A549 (cell line): ENCODE measurements around the gene DOK6.

ENCODE experiments used
- CEBPB ChIP-seq, 2 experiments: fragments of >200 bp in 1 of 2; sonication (Bioruptor Twin) in 1 of 2; formaldehyde crosslinking in 1 of 2; IDR thresholded peaks; 2 replicates each; pipeline ENCODE4 v1.6.1; 2012 to 2016
- GATA3 ChIP-seq: IDR thresholded peaks from 2 replicates; pipeline ENCODE4 v1.6.1; 2012; ENCODE audit warnings: borderline replicate concordance
- HDAC2 ChIP-seq: fragments of 200-600 bp; sonication (generic); IDR thresholded peaks from 2 replicates; pipeline ENCODE4 v1.6.1; 2016
- POLR2A ChIP-seq: IDR thresholded peaks from 2 replicates; pipeline ENCODE4 v1.6.1; 2012; ENCODE audit warnings: mild to moderate bottlenecking, low read length
- RAD21 ChIP-seq, 2 experiments: fragments of >200 bp in 1 of 2; sonication (Bioruptor Twin) in 1 of 2; formaldehyde crosslinking in 1 of 2; IDR thresholded peaks in 1 of 2; conservative IDR thresholded peaks in 1 of 2; 2 replicates in 1 of 2; 3 replicates in 1 of 2; pipeline ENCODE4 v1.6.1; 2012 to 2018; ENCODE audit warnings: inconsistent platforms in 1 of 2
- REST ChIP-seq: fragments of 200-600 bp; sonication (generic); IDR thresholded peaks from 2 replicates; pipeline ENCODE4 v1.6.1; 2016; ENCODE audit warnings: antibody characterized with exemption, mild to moderate bottlenecking, moderate library complexity
- SREBF2 ChIP-seq: fragments of 450-650 bp; IDR thresholded peaks from 2 replicates; pipeline ENCODE4 v1.6.1; 2014; ENCODE audit warnings: mild to moderate bottlenecking, moderate library complexity
- TF ChIP-seq, protein P1 (sequence below): fragments of >200 bp; sonication (Bioruptor Twin); formaldehyde crosslinking; IDR thresholded peaks from 3 replicates; pipeline ENCODE4 v1.5.1; 2016
- TF ChIP-seq, protein P2 (sequence below): fragments of 150-350 bp; IDR thresholded peaks from 2 replicates; pipeline ENCODE4 v1.6.1; 2014; ENCODE audit warnings: low read depth, mild to moderate bottlenecking, low read length

DNA sequence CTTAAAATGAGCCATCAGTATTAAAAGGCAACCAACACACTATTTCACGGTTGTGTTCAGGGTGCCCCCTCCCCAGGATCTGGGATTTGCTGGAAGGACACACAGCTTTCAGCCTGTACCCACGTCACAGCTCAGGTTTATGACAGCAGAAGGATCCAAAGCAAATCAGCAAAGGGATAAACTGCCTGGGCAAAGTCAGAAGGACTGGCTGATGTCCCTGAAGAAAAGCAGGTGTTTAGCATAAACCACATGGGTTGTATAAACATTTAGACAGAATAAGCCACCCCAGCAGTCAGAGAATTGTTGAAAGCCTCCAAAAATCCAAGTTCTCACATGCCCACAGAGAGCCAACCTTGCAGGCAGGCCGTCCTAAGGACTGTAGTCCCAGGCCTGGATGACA, 483.1 kb downstream of the DOK6 start:
- TF ChIP-seq, protein P1, sequence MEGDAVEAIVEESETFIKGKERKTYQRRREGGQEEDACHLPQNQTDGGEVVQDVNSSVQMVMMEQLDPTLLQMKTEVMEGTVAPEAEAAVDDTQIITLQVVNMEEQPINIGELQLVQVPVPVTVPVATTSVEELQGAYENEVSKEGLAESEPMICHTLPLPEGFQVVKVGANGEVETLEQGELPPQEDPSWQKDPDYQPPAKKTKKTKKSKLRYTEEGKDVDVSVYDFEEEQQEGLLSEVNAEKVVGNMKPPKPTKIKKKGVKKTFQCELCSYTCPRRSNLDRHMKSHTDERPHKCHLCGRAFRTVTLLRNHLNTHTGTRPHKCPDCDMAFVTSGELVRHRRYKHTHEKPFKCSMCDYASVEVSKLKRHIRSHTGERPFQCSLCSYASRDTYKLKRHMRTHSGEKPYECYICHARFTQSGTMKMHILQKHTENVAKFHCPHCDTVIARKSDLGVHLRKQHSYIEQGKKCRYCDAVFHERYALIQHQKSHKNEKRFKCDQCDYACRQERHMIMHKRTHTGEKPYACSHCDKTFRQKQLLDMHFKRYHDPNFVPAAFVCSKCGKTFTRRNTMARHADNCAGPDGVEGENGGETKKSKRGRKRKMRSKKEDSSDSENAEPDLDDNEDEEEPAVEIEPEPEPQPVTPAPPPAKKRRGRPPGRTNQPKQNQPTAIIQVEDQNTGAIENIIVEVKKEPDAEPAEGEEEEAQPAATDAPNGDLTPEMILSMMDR, result no peak
- TF ChIP-seq REST (no peak), CEBPB (IDR thresholded peaks at IDR 0.05) (no peak), GATA3 (no peak), RAD21 (conservative IDR thresholded peaks at IDR 0.05 in 1 of 2, IDR thresholded peaks at IDR 0.05 in 1 of 2) (no peak), POLR2A (no peak), HDAC2 (no peak), SREBF2 (no peak)
- TF ChIP-seq, protein P2, sequence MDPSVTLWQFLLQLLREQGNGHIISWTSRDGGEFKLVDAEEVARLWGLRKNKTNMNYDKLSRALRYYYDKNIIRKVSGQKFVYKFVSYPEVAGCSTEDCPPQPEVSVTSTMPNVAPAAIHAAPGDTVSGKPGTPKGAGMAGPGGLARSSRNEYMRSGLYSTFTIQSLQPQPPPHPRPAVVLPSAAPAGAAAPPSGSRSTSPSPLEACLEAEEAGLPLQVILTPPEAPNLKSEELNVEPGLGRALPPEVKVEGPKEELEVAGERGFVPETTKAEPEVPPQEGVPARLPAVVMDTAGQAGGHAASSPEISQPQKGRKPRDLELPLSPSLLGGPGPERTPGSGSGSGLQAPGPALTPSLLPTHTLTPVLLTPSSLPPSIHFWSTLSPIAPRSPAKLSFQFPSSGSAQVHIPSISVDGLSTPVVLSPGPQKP, result no peak
